HepG2 (cell line): ENCODE measurements around the gene TLCD5. TPM values are rescaled to one million over a fixed set of nuclear protein-coding genes. Genes with fewer than 3 reads are reported as not detected.

Source experiments
- ATAC-seq: fragments of 200-7000 bp; cut with Tn5 transposase; 3 replicates; pipeline ENCODE4 v1.9.1; 2020; ENCODE audit warnings: mild to moderate bottlenecking, moderate library complexity
- BruUV-seq: library from RNA; stranded (reverse); fragments of 400-500 nt; replicated peaks from 2 replicates; lab custom pipeline; 2021; lab: Mats Ljungman, UMichigan
- CTCF ChIA-PET: fragments of 300-600 bp; formaldehyde crosslinking; extraction: SDS; loops from one replicate; lab custom pipeline; 2021; ENCODE audit warnings: low total read pairs, inconsistent platforms, low intra/inter-chr PET ratio; lab: Yijun Ruan, JAX
- POLR2A ChIA-PET: fragments of 350-600 bp; sonication (Branson Sonifier 250); formaldehyde crosslinking; loops from one replicate; lab custom pipeline; 2020; ENCODE audit warnings: antibody characterized with exemption, inconsistent platforms; lab: Yijun Ruan, JAX
- DNase-seq: peaks from one replicate; pipeline ENCODE4 v3.0.0-alpha.2; 2015; ENCODE audit warnings: low spot score
- FAIRE-seq: peaks from 3 replicates; lab custom pipeline; 2011; peaks lifted over from hg19 to GRCh38; lab: Jason Lieb, UNC
- H2AFZ ChIP-seq: one replicate; pipeline ENCODE4 v1.6.1; 2011; ENCODE audit warnings: low read length, inconsistent platforms
- H3K27ac ChIP-seq: fragments of 300-600 bp; 3 replicates; pipeline ENCODE4 v1.8.0; 2011; ENCODE audit warnings: mixed run types, mild to moderate bottlenecking, mixed read lengths, low read length, inconsistent platforms; ENCODE audit not compliant: insufficient read depth; ENCODE audit errors: extremely low read length
- H3K27me3 ChIP-seq, 2 experiments: fragments of 200-600 bp in 1 of 2; 2 replicates in 1 of 2; 3 replicates in 1 of 2; pipeline versions ENCODE4 v1.6.0 to v1.8.0; 2011; ENCODE audit warnings: low read length in 2 of 2, mild to moderate bottlenecking in 2 of 2, moderate library complexity in 2 of 2, inconsistent platforms in 1 of 2; ENCODE audit not compliant: insufficient read depth in 2 of 2, control insufficient read depth in 1 of 2
- H3K36me3 ChIP-seq, 2 experiments: fragments of 200-600 bp in 1 of 2; replicated peaks in 1 of 2; 2 replicates in 1 of 2; 3 replicates in 1 of 2; pipeline versions ENCODE4 v1.5.1 to v1.8.0; 2011; ENCODE audit warnings: low read length in 2 of 2, inconsistent platforms in 1 of 2; ENCODE audit not compliant: insufficient read depth in 2 of 2, control insufficient read depth in 1 of 2
- H3K4me1 ChIP-seq: 2 replicates; pipeline ENCODE4 v1.5.1; 2012; ENCODE audit warnings: low read length, inconsistent platforms; ENCODE audit not compliant: insufficient read depth
- H3K4me2 ChIP-seq: 2 replicates; pipeline ENCODE4 v1.6.0; 2011; ENCODE audit warnings: low read depth, low read length, inconsistent platforms
- H3K4me3 ChIP-seq, 3 experiments: fragments of 200-600 bp in 1 of 3; sonication (generic), shearing (Covaris generic) in 1 of 3; replicated peaks in 1 of 3; 2 replicates each; pipeline ENCODE4 v1.5.1; 2011 to 2016; ENCODE audit warnings: low read length in 3 of 3, inconsistent platforms in 2 of 3, low read depth in 2 of 3, mild to moderate bottlenecking in 2 of 3, control low read depth in 1 of 3, mixed read lengths in 1 of 3; ENCODE audit not compliant: insufficient read depth in 1 of 3
- H3K79me2 ChIP-seq: one replicate; pipeline ENCODE4 v1.6.1; 2011; ENCODE audit warnings: low read length, inconsistent platforms; ENCODE audit not compliant: insufficient read depth
- H3K9ac ChIP-seq: 2 replicates; pipeline ENCODE4 v1.6.0; 2011; ENCODE audit warnings: mild to moderate bottlenecking, low read depth, low read length, inconsistent platforms; ENCODE audit not compliant: insufficient read depth
- H3K9me3 ChIP-seq: 2 replicates; pipeline ENCODE4 v1.5.1; 2012; ENCODE audit warnings: mild to moderate bottlenecking, low read length
- H4K20me1 ChIP-seq: 2 replicates; pipeline ENCODE4 v1.6.0; 2011; ENCODE audit warnings: inconsistent platforms, mild to moderate bottlenecking, low read length, moderate library complexity; ENCODE audit not compliant: insufficient read depth
- CHD4 ChIP-seq: fragments of 200-600 bp; sonication (generic); IDR thresholded peaks from 2 replicates; pipeline ENCODE4 v1.7.0; 2017; ENCODE audit warnings: mild to moderate bottlenecking, low read length, borderline replicate concordance
- NONO ChIP-seq, 2 experiments: fragments of 450-650 bp in 1 of 2; sonication (generic) in 1 of 2; formaldehyde crosslinking in 1 of 2; IDR thresholded peaks in 1 of 2; conservative IDR thresholded peaks in 1 of 2; 2 replicates each; pipeline versions ENCODE4 v1.6.1 to v1.8.0; 2017 to 2022; ENCODE audit warnings: mild to moderate bottlenecking in 1 of 2, missing genetic modification reagents in 1 of 2, moderate library complexity in 1 of 2
- NR1H2 ChIP-seq: sonication (generic); formaldehyde crosslinking; IDR thresholded peaks from 2 replicates; pipeline ENCODE4 v1.8.1; 2022; ENCODE audit warnings: low read depth, missing genetic modification reagents, borderline replicate concordance
- RBM39 ChIP-seq: fragments of 200-400 bp; formaldehyde crosslinking; IDR thresholded peaks from one replicate; pipeline ENCODE4 v1.6.1; 2018; ENCODE audit warnings: antibody characterized with exemption, mild to moderate bottlenecking, low read depth, low read length; ENCODE audit not compliant: poor library complexity, severe bottlenecking
- SMYD3 ChIP-seq: sonication (generic); formaldehyde crosslinking; IDR thresholded peaks from 2 replicates; pipeline ENCODE4 v1.8.1; 2023; ENCODE audit warnings: mild to moderate bottlenecking, missing genetic modification reagents
- SOX5 ChIP-seq: IDR thresholded peaks from 2 replicates; pipeline ENCODE4 v1.6.1; 2016; ENCODE audit warnings: borderline replicate concordance
- TCF7L2 ChIP-seq: IDR thresholded peaks from 2 replicates; pipeline ENCODE4 v1.6.1; 2011; ENCODE audit warnings: mild to moderate bottlenecking, low read depth, low read length, moderate library complexity
- ZKSCAN8 ChIP-seq: IDR thresholded peaks from 2 replicates; pipeline ENCODE4 v1.6.1; 2016; ENCODE audit warnings: borderline replicate concordance, missing genetic modification reagents, missing compliant biosample characterization
- ZNF138 ChIP-seq: sonication (generic); formaldehyde crosslinking; IDR thresholded peaks from 2 replicates; pipeline ENCODE4 v1.5.0; 2020; ENCODE audit warnings: mild to moderate bottlenecking, low read depth, missing genetic modification reagents
- ZNF777 ChIP-seq: sonication (generic); formaldehyde crosslinking; IDR thresholded peaks from 2 replicates; pipeline ENCODE4 v1.4.0; 2020; ENCODE audit warnings: missing genetic modification reagents
- ZNF883 ChIP-seq: sonication (generic); formaldehyde crosslinking; IDR thresholded peaks from 2 replicates; pipeline ENCODE4 v1.5.1; 2020; ENCODE audit warnings: mild to moderate bottlenecking, missing genetic modification reagents; ENCODE audit errors: not compliant biosample characterization
- ZSCAN29 ChIP-seq: sonication (generic); formaldehyde crosslinking; conservative IDR thresholded peaks from 2 replicates; pipeline ENCODE4 v1.4.0; 2020; ENCODE audit warnings: mild to moderate bottlenecking, missing genetic modification reagents
- WGBS: methylation state at CpG from one replicate; pipeline ENCODE4 v1.1.6; 2017; ENCODE audit warnings: low lambda C conversion rate; 5-methylcytosine and 5-hydroxymethylcytosine counted together
- in situ Hi-C: cut with HindIII; loops from 2 replicates; pipeline ENCODE4 v1.10.0; 2017; ENCODE audit warnings: low pct_unique_long_range_greater_than_20kb; ENCODE audit not compliant: extremely low pct_ligation_motif_present
- intact Hi-C: fragments of 100-400 bp; cut with micrococcal nuclease; formaldehyde crosslinking; loops from one replicate; pipeline ENCODE4 v1.10.0; 2022; ENCODE audit not compliant: unreplicated experiment
- polyA plus RNA-seq, 8 experiments: library from polyadenylated mRNA; depleted of rRNA in 3 of 8; stranded (reverse) in 7 of 8; unstranded in 1 of 8; fragments of >200 nt; fragmentation: Illumina TruSeq in 4 of 8; extraction: Trizol in 4 of 8; gene quantifications; 2 replicates each; pipeline versions ENCODE4 v1.2.1 to v1.2.3, GENCODE V29; 2011 to 2016; ENCODE audit warnings: low read depth in 4 of 8, missing spikeins in 1 of 8, mixed read lengths in 1 of 8; ENCODE audit not compliant: insufficient read depth in 1 of 8
- total RNA-seq, 5 experiments: library from RNA; depleted of rRNA; stranded (reverse); fragments of >200 nt; fragmentation: Illumina TruSeq; extraction: Trizol; gene quantifications; 2 replicates each; pipeline ENCODE4 v1.2.3, GENCODE V29; 2016; ENCODE audit warnings: low read depth in 1 of 5
- TF ChIP-seq, protein P1 (sequence below): sonication (generic); formaldehyde crosslinking; conservative IDR thresholded peaks from 2 replicates; pipeline ENCODE4 v1.4.0; 2020; ENCODE audit warnings: missing genetic modification reagents
- TF ChIP-seq, protein P2 (sequence below): sonication (generic); formaldehyde crosslinking; IDR thresholded peaks from 2 replicates; pipeline ENCODE4 v1.5.1; 2020; ENCODE audit warnings: missing genetic modification reagents, mild to moderate bottlenecking, borderline replicate concordance
- TF ChIP-seq, protein P3 (sequence below): sonication (generic); formaldehyde crosslinking; IDR thresholded peaks from 2 replicates; pipeline ENCODE4 v1.9.0; 2022; ENCODE audit warnings: low read depth, missing genetic modification reagents
- TF ChIP-seq, protein P4 (sequence below): sonication (generic); formaldehyde crosslinking; IDR thresholded peaks from 2 replicates; pipeline ENCODE4 v1.4.0; 2020; ENCODE audit warnings: low read depth, missing genetic modification reagents

The TLCD5 gene
- total and polyA plus RNA-seq, 2 of the 13 experiments (the other 11 are each of a cell fraction or from before 2014, with no cell fraction given) = 6.1 to 7.6 TPM

DNA sequence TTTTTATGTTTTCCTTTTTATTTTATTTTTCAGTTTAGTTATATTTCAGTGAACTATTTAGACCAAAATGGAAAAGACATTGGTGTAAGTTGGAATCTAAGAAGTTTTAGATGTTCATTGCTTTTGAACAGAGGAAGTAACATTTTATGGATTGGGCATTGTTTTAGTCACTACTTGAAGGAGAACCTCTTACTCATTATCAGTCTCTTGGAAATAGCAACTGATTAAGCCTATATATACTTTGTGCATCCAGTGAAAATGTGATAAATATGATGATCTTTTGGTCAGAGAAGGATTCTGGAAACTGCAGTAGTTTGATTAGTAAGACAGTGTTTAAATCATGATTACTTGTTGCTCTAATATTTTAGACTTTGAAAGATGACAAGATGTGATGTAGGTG lies 25.5 kb downstream of the TLCD5 start (continued):
- TF ChIP-seq, protein P1, sequence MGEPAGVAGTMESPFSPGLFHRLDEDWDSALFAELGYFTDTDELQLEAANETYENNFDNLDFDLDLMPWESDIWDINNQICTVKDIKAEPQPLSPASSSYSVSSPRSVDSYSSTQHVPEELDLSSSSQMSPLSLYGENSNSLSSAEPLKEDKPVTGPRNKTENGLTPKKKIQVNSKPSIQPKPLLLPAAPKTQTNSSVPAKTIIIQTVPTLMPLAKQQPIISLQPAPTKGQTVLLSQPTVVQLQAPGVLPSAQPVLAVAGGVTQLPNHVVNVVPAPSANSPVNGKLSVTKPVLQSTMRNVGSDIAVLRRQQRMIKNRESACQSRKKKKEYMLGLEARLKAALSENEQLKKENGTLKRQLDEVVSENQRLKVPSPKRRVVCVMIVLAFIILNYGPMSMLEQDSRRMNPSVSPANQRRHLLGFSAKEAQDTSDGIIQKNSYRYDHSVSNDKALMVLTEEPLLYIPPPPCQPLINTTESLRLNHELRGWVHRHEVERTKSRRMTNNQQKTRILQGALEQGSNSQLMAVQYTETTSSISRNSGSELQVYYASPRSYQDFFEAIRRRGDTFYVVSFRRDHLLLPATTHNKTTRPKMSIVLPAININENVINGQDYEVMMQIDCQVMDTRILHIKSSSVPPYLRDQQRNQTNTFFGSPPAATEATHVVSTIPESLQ (CRISPR knock-in tag) = no peak
- TF ChIP-seq, protein P2, sequence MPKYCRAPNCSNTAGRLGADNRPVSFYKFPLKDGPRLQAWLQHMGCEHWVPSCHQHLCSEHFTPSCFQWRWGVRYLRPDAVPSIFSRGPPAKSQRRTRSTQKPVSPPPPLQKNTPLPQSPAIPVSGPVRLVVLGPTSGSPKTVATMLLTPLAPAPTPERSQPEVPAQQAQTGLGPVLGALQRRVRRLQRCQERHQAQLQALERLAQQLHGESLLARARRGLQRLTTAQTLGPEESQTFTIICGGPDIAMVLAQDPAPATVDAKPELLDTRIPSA = no peak
- TF ChIP-seq ZNF777 (no peak), SOX5 (no peak), NONO (IDR thresholded peaks at IDR 0.05) (no peak), NONO (CRISPR knock-in tag; conservative IDR thresholded peaks at IDR 0.05) (no peak), NR1H2 (CRISPR knock-in tag) (no peak)

DNA sequence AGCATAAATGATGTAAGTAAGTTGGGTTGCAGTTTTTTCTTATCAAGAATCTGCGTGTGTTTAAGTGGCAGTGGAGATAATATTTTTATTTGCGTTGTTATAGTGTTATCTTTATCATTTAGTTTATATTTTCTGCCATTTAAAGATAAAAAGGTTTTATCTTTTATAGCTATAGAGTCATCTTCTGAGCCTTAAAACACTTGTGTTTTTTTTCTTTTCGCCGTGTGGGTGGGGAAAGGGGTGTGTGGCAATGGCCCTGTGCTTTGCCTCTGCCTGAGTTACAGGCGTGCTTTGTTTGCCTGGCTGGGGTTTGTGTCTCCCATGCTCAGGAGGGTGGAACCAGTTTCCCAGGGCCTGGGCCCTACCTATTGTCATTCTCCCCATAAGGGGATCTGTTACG lies 27.3 kb downstream of the TLCD5 start:
- DNase-seq = no peak
- ATAC-seq = no peak
- no TSS peak for BruUV-seq
- intact Hi-C loops = no loop called here
- Histone ChIP-seq H3K9ac (no peak overlapping the region), H3K4me3 (no peak overlapping the region), H4K20me1 (peaks cover 22% of the 10 kb centered on the region; the same call in 1 of the 2 replicates), H3K4me2 (no peak overlapping the region), H3K27ac (no peak overlapping the region), H3K4me1 (peaks cover 51% of the 10 kb centered on the region), H2AFZ (no peak overlapping the region), H3K9me3 (no peaks in the 10 kb centered on the region), H3K36me3 (no peaks in the 10 kb centered on the region), H3K79me2 (peaks cover 90% of the 10 kb centered on the region), H3K27me3 (no peaks in the 10 kb centered on the region)
- FAIRE-seq = no peak
- 72% methylated on average over 6 of the region's 6 CpGs for WGBS
- ChIA-PET CTCF (no interaction called here), POLR2A (no interaction called here)
- in situ Hi-C loops = no loop called here
- TF ChIP-seq ZKSCAN8 (CRISPR knock-in tag) = no peak
- TF ChIP-seq RBM39 = no peak
- TF ChIP-seq SMYD3 (CRISPR knock-in tag) = no peak
- TF ChIP-seq ZNF883 = no peak
- no peak for TF ChIP-seq TCF7L2
- no peak for TF ChIP-seq ZSCAN29
- TF ChIP-seq, protein P3, sequence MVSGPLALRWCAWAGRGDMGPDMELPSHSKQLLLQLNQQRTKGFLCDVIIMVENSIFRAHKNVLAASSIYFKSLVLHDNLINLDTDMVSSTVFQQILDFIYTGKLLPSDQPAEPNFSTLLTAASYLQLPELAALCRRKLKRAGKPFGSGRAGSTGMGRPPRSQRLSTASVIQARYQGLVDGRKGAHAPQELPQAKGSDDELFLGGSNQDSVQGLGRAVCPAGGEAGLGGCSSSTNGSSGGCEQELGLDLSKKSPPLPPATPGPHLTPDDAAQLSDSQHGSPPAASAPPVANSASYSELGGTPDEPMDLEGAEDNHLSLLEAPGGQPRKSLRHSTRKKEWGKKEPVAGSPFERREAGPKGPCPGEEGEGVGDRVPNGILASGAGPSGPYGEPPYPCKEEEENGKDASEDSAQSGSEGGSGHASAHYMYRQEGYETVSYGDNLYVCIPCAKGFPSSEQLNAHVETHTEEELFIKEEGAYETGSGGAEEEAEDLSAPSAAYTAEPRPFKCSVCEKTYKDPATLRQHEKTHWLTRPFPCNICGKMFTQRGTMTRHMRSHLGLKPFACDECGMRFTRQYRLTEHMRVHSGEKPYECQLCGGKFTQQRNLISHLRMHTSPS (CRISPR knock-in tag) = no peak
- TF ChIP-seq, protein P4, sequence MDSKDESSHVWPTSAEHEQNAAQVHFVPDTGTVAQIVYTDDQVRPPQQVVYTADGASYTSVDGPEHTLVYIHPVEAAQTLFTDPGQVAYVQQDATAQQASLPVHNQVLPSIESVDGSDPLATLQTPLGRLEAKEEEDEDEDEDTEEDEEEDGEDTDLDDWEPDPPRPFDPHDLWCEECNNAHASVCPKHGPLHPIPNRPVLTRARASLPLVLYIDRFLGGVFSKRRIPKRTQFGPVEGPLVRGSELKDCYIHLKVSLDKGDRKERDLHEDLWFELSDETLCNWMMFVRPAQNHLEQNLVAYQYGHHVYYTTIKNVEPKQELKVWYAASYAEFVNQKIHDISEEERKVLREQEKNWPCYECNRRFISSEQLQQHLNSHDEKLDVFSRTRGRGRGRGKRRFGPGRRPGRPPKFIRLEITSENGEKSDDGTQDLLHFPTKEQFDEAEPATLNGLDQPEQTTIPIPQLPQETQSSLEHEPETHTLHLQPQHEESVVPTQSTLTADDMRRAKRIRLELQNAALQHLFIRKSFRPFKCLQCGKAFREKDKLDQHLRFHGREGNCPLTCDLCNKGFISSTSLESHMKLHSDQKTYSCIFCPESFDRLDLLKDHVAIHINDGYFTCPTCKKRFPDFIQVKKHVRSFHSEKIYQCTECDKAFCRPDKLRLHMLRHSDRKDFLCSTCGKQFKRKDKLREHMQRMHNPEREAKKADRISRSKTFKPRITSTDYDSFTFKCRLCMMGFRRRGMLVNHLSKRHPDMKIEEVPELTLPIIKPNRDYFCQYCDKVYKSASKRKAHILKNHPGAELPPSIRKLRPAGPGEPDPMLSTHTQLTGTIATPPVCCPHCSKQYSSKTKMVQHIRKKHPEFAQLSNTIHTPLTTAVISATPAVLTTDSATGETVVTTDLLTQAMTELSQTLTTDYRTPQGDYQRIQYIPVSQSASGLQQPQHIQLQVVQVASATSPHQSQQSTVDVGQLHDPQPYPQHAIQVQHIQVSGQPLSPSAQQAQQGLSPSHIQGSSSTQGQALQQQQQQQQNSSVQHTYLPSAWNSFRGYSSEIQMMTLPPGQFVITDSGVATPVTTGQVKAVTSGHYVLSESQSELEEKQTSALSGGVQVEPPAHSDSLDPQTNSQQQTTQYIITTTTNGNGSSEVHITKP = no peak
- TF ChIP-seq CHD4 = no peak
- no peak for TF ChIP-seq ZNF138 (CRISPR knock-in tag)
